ENCODE measurements around the gene RFX3.

The RFX3 gene

DNA sequence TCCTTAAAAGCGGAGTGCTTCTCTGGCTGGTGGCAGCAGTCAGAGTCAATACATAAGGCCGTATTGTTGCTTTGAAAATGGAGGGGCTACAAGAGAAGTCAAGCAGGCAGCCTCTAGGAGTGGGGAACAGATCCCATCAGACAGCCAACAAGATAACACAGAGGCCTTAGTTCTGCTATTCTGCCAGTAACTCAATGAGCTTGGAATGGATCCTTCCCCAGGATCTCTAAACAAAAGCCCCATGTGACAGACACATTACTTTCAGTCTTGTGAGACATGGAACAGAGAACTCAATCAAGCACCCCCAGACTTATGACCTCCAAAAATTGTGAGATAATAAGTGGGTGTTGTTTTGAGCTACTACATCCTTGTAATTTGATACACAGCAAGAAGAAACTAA lies 158.6 kb downstream of the RFX3 start:
- Histone ChIP-seq H3K27me3 (ENCODE audit: control insufficient read depth, insufficient read depth, low read length) (no peaks in the 10 kb centered on the region), H3K36me3 (ENCODE audit: control insufficient read depth, insufficient read depth, low read length) (no peaks in the 10 kb centered on the region), H3K9me3 (ENCODE audit: control insufficient read depth, insufficient read depth, low read length) (no peaks in the 10 kb centered on the region), H3K9ac (ENCODE audit: low read depth, low read length) (no peak overlapping the region), H3K4me1 (ENCODE audit: control insufficient read depth, insufficient read depth, low read length) (peaks cover 13% of the 10 kb centered on the region), H3K4me3 (ENCODE audit: low read depth, low read length) (no peak overlapping the region)

DNA sequence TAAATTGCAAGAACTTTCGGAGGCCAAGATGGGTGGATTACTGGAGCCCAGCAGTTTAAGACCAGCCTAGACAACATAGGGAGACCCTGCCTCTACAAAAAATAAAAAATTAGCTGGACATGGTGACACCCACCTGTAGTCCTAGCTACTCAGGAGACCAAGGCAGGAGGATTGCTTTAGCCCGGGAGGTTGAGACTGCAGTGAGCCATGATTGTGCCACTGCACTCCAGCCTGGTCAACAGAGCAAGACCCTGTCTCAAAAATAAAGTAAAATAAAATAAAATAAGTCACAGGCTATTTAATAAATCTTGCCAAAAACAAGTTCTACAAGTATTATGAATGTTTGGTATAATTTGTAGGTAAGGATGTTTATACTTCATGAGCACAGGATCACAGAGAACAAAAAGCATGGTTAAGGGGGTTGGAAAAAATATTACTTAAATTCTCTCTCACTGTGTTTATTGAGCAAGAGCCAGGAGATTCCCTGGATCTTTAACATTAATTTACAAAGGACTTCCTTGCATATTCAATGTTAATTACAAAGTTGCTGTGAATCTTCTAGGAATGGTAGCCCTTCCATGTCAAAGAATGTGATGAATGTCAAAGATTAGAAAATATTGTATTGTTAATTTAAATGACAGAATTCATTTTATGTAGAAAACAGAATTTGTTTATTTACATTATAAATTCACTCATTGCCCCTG lies 164.0 kb downstream of the RFX3 start:
- no peaks in the 10 kb centered on the region for H3K9me3 ChIP-seq (ENCODE audit: control insufficient read depth, insufficient read depth, low read length)
- H3K4me3 ChIP-seq (ENCODE audit: low read depth, low read length) = no peak overlapping the region
- no peak overlapping the region for H3K9ac ChIP-seq (ENCODE audit: low read depth, low read length)
- peaks cover 8% of the 10 kb centered on the region for H3K4me1 ChIP-seq (ENCODE audit: control insufficient read depth, insufficient read depth, low read length)
- H3K27me3 ChIP-seq (ENCODE audit: control insufficient read depth, insufficient read depth, low read length) = no peaks in the 10 kb centered on the region
- no peaks in the 10 kb centered on the region for H3K36me3 ChIP-seq (ENCODE audit: control insufficient read depth, insufficient read depth, low read length)

DNA sequence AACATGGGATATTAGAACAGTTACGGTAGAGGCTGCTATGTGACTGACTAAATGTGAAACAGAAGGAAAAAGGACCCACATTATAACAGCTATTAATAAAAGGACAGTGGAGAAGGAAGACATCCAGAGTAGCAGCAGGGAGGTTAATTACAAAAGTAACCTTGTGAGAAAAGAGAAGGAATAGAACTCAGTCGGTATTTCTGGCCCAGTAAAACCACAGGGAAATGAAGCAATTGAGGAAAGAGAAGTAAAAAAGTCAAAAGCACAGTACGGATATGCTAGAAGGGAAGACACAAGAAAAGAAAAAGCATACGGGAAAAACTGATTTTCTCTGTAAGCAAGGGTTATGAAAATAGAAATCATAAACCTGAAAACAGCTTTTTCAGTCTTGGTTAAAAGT lies 164.7 kb downstream of the RFX3 start:
- Histone ChIP-seq H3K9me3 (ENCODE audit: control insufficient read depth, insufficient read depth, low read length) (no peaks in the 10 kb centered on the region), H3K36me3 (ENCODE audit: control insufficient read depth, insufficient read depth, low read length) (no peaks in the 10 kb centered on the region), H3K4me3 (ENCODE audit: low read depth, low read length) (no peak overlapping the region), H3K27me3 (ENCODE audit: control insufficient read depth, insufficient read depth, low read length) (no peaks in the 10 kb centered on the region), H3K9ac (ENCODE audit: low read depth, low read length) (no peak overlapping the region), H3K4me1 (ENCODE audit: control insufficient read depth, insufficient read depth, low read length) (peaks cover 8% of the 10 kb centered on the region)

DNA sequence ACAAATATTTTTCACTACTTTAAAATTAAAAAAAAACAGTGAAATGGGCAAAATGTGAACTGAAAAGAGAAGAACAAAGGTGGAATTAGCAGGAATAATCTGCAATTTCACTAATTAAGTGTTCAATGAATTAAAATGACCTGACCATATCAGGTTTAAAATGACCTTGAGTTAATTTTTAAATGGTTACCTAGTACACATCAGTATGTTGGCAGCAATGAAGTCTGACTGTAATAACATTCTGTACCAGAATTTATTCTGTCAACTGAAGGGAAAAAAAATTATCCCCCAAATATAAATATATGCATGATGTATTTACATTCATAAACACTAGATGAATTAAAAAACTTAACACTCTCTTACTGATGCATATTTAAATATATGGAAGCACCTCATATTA lies 165.6 kb downstream of the RFX3 start:
- Histone ChIP-seq H3K9me3 (ENCODE audit: control insufficient read depth, insufficient read depth, low read length) (no peaks in the 10 kb centered on the region), H3K4me1 (ENCODE audit: control insufficient read depth, insufficient read depth, low read length) (peaks cover 8% of the 10 kb centered on the region), H3K4me3 (ENCODE audit: low read depth, low read length) (no peak overlapping the region), H3K9ac (ENCODE audit: low read depth, low read length) (no peak overlapping the region), H3K36me3 (ENCODE audit: control insufficient read depth, insufficient read depth, low read length) (no peaks in the 10 kb centered on the region), H3K27me3 (ENCODE audit: control insufficient read depth, insufficient read depth, low read length) (no peaks in the 10 kb centered on the region)

DNA sequence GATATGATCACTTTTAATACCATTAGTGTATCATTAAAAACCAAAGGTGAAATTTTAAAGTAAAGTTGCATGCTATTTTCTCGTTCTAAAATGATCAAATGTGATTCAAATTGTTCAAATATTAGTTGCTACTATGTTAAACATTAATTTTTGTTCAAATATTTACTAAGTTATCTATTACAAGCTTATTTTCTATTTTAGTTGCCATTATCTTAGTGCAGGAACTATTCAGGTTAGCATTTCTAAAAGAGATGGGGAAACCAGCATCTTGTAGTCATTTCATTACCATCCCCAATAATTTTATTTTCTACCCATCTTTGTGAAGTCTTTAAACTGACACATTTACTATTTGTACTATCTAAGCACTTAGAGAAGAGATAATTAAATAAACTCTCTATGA lies 166.0 kb downstream of the RFX3 start:
- Histone ChIP-seq H3K9me3 (ENCODE audit: control insufficient read depth, insufficient read depth, low read length) (no peaks in the 10 kb centered on the region), H3K9ac (ENCODE audit: low read depth, low read length) (no peak overlapping the region), H3K4me3 (ENCODE audit: low read depth, low read length) (no peak overlapping the region), H3K27me3 (ENCODE audit: control insufficient read depth, insufficient read depth, low read length) (no peaks in the 10 kb centered on the region), H3K4me1 (ENCODE audit: control insufficient read depth, insufficient read depth, low read length) (peaks cover 8% of the 10 kb centered on the region), H3K36me3 (ENCODE audit: control insufficient read depth, insufficient read depth, low read length) (no peaks in the 10 kb centered on the region)

DNA sequence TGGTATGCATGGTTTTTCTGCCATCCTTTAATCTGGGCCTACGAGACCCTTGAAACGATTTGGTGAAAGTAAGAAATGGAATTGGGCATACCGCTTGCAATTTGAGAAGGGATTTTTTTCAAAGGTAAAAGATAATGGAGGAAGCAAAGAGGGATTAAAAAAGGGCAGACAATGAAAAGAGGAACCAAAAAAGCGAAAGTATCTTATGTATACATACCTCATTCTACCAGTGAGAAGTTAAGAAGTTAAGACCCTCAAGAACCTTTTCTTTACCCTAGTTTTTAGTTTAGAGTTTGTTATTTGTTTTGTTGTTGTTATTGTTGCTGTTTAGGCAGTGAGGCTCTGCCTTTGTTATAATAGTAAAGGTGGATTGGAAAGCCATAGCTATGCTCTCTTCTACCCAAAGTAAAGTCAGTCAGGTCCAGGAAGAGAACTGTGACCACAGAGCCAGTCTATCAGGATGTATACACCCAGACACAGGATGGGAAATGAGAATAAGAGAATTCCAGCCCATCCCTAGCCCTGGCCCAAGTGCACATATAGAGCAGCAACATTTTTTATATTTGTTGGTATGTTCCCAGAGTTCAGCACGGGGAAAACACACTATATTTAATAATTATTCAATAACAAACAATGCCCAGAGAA lies 166.6 kb downstream of the RFX3 start:
- H3K9me3 ChIP-seq (ENCODE audit: control insufficient read depth, insufficient read depth, low read length) = no peaks in the 10 kb centered on the region
- no peaks in the 10 kb centered on the region for H3K27me3 ChIP-seq (ENCODE audit: control insufficient read depth, insufficient read depth, low read length)
- no peak overlapping the region for H3K9ac ChIP-seq (ENCODE audit: low read depth, low read length)
- H3K36me3 ChIP-seq (ENCODE audit: control insufficient read depth, insufficient read depth, low read length) = no peaks in the 10 kb centered on the region
- no peak overlapping the region for H3K4me3 ChIP-seq (ENCODE audit: low read depth, low read length)
- H3K4me1 ChIP-seq (ENCODE audit: control insufficient read depth, insufficient read depth, low read length) = peaks cover 8% of the 10 kb centered on the region

DNA sequence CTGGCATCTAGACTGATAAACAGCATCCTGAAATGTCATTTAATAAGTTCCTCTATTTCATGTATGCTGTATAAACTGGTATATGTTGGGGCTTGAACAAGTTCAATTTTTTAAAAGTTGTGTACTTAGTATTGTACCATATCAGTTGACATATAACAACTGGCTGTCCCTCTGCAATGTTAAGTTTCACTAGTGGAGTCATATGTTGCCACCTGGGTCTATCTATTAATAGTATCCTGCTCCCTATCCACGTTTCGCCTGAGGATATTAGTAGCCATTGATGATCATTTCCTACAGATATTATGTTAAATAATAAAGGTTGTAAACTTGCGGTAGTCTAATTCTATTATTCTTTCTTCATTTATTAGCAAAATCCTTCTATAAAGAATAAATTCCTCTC lies 177.6 kb downstream of the RFX3 start:
- H3K9me3 ChIP-seq (ENCODE audit: control insufficient read depth, insufficient read depth, low read length) = no peaks in the 10 kb centered on the region
- H3K9ac ChIP-seq (ENCODE audit: low read depth, low read length) = no peak overlapping the region
- no peak overlapping the region for H3K4me3 ChIP-seq (ENCODE audit: low read depth, low read length)
- no peaks in the 10 kb centered on the region for H3K36me3 ChIP-seq (ENCODE audit: control insufficient read depth, insufficient read depth, low read length)
- no peaks in the 10 kb centered on the region for H3K4me1 ChIP-seq (ENCODE audit: control insufficient read depth, insufficient read depth, low read length)
- no peaks in the 10 kb centered on the region for H3K27me3 ChIP-seq (ENCODE audit: control insufficient read depth, insufficient read depth, low read length)

DNA sequence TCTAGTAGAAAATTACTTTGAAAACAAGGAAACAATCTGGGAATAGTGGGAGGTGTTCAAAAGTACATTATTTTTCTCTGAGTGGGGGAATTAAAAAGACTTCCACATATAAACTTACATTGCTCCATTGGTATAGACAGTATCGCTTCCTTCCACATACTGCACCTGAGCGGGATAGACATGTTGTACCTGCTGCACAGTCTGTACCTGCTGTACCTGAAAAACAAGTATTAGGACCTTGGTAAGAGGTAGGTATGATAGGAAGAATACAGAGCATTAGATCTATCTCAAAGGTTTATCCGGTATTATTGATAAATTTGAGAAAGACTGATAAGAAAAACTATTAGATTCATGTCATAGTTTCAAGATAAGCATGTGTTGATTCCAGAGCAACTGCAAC lies 179.3 kb downstream of the RFX3 start:
- Histone ChIP-seq H3K4me1 (ENCODE audit: control insufficient read depth, insufficient read depth, low read length) (no peaks in the 10 kb centered on the region), H3K9ac (ENCODE audit: low read depth, low read length) (no peak overlapping the region), H3K36me3 (ENCODE audit: control insufficient read depth, insufficient read depth, low read length) (no peaks in the 10 kb centered on the region), H3K9me3 (ENCODE audit: control insufficient read depth, insufficient read depth, low read length) (no peaks in the 10 kb centered on the region), H3K4me3 (ENCODE audit: low read depth, low read length) (no peak overlapping the region), H3K27me3 (ENCODE audit: control insufficient read depth, insufficient read depth, low read length) (no peaks in the 10 kb centered on the region)

DNA sequence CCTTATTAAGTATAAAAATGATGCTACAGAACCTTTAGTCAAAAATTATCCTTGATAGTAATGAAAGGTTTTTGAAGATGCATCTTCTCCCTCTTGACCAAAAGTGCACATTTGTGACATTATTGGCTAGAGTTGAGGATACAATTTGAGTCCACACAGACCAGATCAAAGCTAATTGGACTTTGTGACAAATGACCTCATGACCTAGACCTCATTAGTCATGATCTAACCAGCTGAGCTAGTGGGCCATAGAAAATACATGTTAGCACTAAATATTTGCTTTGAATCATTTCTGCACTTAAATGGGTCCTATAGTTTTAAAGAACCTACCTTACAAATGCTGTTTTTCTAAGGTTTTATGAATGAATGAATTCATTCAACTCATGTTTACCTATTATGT lies 182.1 kb downstream of the RFX3 start:
- H3K9me3 ChIP-seq (ENCODE audit: control insufficient read depth, insufficient read depth, low read length) = no peaks in the 10 kb centered on the region
- H3K27me3 ChIP-seq (ENCODE audit: control insufficient read depth, insufficient read depth, low read length) = no peaks in the 10 kb centered on the region
- H3K36me3 ChIP-seq (ENCODE audit: control insufficient read depth, insufficient read depth, low read length) = no peaks in the 10 kb centered on the region
- H3K9ac ChIP-seq (ENCODE audit: low read depth, low read length) = no peak overlapping the region
- no peak overlapping the region for H3K4me3 ChIP-seq (ENCODE audit: low read depth, low read length)
- H3K4me1 ChIP-seq (ENCODE audit: control insufficient read depth, insufficient read depth, low read length) = no peaks in the 10 kb centered on the region

DNA sequence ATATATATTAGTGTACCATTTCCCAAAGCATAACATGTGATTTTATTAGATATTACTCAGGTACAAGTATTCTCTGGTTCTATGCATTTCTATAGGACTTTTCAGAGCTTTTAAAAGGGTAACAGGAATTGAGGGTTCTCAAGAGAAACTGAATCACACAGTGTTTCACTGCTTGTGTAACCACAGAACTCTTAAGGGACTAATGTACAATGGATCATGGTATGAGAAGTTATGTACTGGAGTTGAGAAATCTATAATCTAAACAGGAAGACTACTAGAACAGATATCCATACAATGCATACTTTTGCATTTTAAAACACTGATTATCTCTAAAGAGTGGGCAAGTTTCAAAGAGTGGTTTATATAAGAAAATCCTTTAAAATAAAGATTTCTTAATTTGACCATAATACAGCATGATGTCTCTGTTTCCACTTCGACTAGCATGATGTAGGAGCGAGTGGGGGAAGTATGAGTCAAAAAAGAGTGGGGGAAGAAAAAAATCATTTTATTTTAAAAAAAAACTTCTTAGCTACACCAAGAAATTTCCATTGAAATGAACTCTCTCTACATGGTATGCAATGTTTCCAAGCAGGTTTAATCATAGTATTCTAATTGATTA lies 183.5 kb downstream of the RFX3 start:
- Histone ChIP-seq H3K9me3 (ENCODE audit: control insufficient read depth, insufficient read depth, low read length) (no peaks in the 10 kb centered on the region), H3K27me3 (ENCODE audit: control insufficient read depth, insufficient read depth, low read length) (no peaks in the 10 kb centered on the region), H3K36me3 (ENCODE audit: control insufficient read depth, insufficient read depth, low read length) (no peaks in the 10 kb centered on the region), H3K4me1 (ENCODE audit: control insufficient read depth, insufficient read depth, low read length) (no peaks in the 10 kb centered on the region), H3K4me3 (ENCODE audit: low read depth, low read length) (no peak overlapping the region), H3K9ac (ENCODE audit: low read depth, low read length) (no peak overlapping the region)

DNA sequence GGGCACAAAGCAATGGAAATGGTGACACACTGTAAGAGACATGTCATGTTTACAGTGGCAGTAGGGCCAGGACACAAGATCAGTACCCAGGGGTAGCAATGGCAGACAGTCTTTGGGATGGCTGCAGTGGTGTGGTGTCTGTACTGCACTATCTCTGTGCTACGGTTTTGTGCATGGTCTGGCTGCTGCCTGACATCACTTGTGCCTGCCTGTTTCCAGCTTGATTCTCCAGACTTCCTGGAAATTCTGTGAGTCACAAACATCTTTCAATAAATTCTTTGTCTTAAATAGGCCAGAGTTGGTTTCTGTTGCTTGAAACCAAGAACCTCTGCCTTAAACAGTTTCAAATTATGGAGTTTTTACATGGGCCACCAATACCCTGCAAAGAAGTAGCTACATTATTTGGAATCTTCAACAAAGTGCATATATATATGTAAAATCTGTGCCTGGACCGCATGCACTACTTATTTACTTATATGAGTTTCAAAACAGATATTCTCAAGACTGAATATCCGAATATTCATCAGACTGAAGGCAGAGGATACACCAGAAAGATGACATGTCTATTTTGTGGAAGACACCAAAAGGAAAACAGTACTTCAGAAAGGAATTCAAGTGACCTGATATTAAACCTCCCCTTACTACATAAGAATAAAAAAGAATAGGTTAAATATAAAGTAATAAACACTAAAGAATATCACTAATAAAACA lies 188.1 kb downstream of the RFX3 start:
- H3K9me3 ChIP-seq (ENCODE audit: control insufficient read depth, insufficient read depth, low read length) = no peaks in the 10 kb centered on the region

More for the DNA sequence above, 188.1 kb downstream of the RFX3 start:
- no peak overlapping the region for H3K9ac ChIP-seq (ENCODE audit: low read depth, low read length)
- H3K4me1 ChIP-seq (ENCODE audit: control insufficient read depth, insufficient read depth, low read length) = no peaks in the 10 kb centered on the region
- H3K4me3 ChIP-seq (ENCODE audit: low read depth, low read length) = no peak overlapping the region
- no peaks in the 10 kb centered on the region for H3K27me3 ChIP-seq (ENCODE audit: control insufficient read depth, insufficient read depth, low read length)
- H3K36me3 ChIP-seq (ENCODE audit: control insufficient read depth, insufficient read depth, low read length) = no peaks in the 10 kb centered on the region
